Measurements from ENCODE around the gene TRAPPC2L. TPM values are rescaled to one million over a fixed set of nuclear protein-coding genes. Genes with fewer than 3 reads are reported as not detected.

The TRAPPC2L gene
- total RNA-seq, 1 experiment from 2014 or later = 82.0 TPM

DNA sequence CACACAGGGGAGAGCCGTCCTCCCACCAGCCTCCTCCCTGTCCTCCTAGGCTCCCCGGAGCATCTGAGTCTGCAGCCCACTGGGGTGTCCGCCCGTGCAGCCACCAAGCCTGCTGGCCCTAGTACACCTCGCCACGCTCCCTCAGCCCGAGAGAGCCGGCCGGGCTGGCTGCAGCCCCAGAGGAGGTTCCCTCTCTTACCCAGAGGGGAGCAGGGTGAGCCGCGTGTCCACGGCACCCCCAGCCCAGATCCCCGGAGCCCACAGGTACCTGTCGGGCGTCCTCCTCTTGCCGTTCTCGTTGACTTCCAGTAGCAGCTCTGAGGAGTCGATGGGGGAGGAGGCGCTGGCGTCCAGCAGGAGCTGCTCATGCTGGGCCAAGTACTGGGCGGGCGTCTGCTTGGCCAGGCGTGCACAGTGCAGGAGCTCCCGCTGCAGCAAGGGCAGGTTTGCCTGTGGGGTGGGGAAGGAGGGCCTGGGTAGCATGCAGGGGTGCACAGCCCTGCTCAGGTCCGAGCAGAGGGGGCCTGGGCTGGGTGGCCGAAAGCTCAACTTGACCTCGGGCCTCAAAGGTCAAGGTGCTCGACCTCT, 28.9 kb downstream of the TRAPPC2L start:
- H3K27me3 Mint-ChIP-seq (ENCODE audit: low read depth) = peaks cover 2% of the 10 kb centered on the region
- H3K9me3 Mint-ChIP-seq = no peaks in the 10 kb centered on the region
- CTCF ChIA-PET = interaction anchor here (1.0 kb wide), 1 partner anchor 281 kb away, joined by 4 read pairs; no protein-coding TSS in a partner anchor
- no peak overlapping the region for H3K27ac Mint-ChIP-seq
- H3K36me3 Mint-ChIP-seq = no peaks in the 10 kb centered on the region
- ATAC-seq (no peak), DNase-seq (ENCODE audit: low spot score) (no peak)
- H3K4me1 Mint-ChIP-seq = no peaks in the 10 kb centered on the region
- no peak overlapping the region for H3K4me3 Mint-ChIP-seq
- TF ChIP-seq CBFB (CRISPR knock-in tag; IDR thresholded peaks at IDR 0.05; ENCODE audit: low read depth) = no peak
- POLR2A ChIA-PET = no interaction called here

GRCh38 chr16:88886420-88886844, 29.5 kb downstream of the TRAPPC2L start:
- no peak overlapping the region for H3K4me3 Mint-ChIP-seq
- ATAC-seq (no peak), DNase-seq (ENCODE audit: low spot score) (no peak)
- TF ChIP-seq FOXJ3 (CRISPR knock-in tag; IDR thresholded peaks at IDR 0.05; ENCODE audit: borderline replicate concordance) = no peak
- TF ChIP-seq ETV6 (CRISPR knock-in tag; IDR thresholded peaks at IDR 0.05) = no peak
- no peak for TF ChIP-seq NR1H2 (CRISPR knock-in tag; IDR thresholded peaks at IDR 0.05)
- TF ChIP-seq PREB (CRISPR knock-in tag; IDR thresholded peaks at IDR 0.05; ENCODE audit: borderline replicate concordance) = no peak
- no peak for TF ChIP-seq TCF7 (CRISPR knock-in tag; IDR thresholded peaks at IDR 0.05; ENCODE audit: low read depth)
- no peaks in the 10 kb centered on the region for H3K4me1 Mint-ChIP-seq
- CTCF ChIA-PET = interaction anchor here (1.0 kb wide), 1 partner anchor 281 kb away, joined by 4 read pairs; no protein-coding TSS in a partner anchor
- H3K9me3 Mint-ChIP-seq = no peaks in the 10 kb centered on the region
- POLR2A ChIA-PET = no interaction called here
- H3K27ac Mint-ChIP-seq = no peak overlapping the region
- H3K36me3 Mint-ChIP-seq = no peaks in the 10 kb centered on the region
- peaks cover 2% of the 10 kb centered on the region for H3K27me3 Mint-ChIP-seq (ENCODE audit: low read depth)

- Mint-ChIP-seq H3K27me3 (ENCODE audit: low read depth) (peaks cover 2% of the 10 kb centered on the region), H3K4me1 (no peaks in the 10 kb centered on the region), H3K9me3 (no peaks in the 10 kb centered on the region), H3K4me3 (no peak overlapping the region), H3K36me3 (no peaks in the 10 kb centered on the region), H3K27ac (no peak overlapping the region)
- ATAC-seq (no peak), DNase-seq (ENCODE audit: low spot score) (no peak)
- CTCF ChIA-PET = interaction anchor here (1.3 kb wide), 1 partner anchor 132 kb away, joined by 4 read pairs; no protein-coding TSS in a partner anchor
- POLR2A ChIA-PET = no interaction called here
- TF ChIP-seq ZSCAN18 (CRISPR knock-in tag; IDR thresholded peaks at IDR 0.05) = no peak
- no peak for TF ChIP-seq KAT7 (CRISPR knock-in tag; IDR thresholded peaks at IDR 0.05; ENCODE audit: borderline replicate concordance)
- no peak for TF ChIP-seq TP53 (CRISPR knock-in tag; IDR thresholded peaks at IDR 0.05)
- TF ChIP-seq NR2C2 (CRISPR knock-in tag; IDR thresholded peaks at IDR 0.05) = no peak
- TF ChIP-seq OVOL2 (CRISPR knock-in tag; IDR thresholded peaks at IDR 0.05; ENCODE audit: borderline replicate concordance) = no peak
- TF ChIP-seq PRRX2 (CRISPR knock-in tag; IDR thresholded peaks at IDR 0.05) = no peak
- no peak for TF ChIP-seq IRF1 (CRISPR knock-in tag; IDR thresholded peaks at IDR 0.05)
- TF ChIP-seq, protein P1, sequence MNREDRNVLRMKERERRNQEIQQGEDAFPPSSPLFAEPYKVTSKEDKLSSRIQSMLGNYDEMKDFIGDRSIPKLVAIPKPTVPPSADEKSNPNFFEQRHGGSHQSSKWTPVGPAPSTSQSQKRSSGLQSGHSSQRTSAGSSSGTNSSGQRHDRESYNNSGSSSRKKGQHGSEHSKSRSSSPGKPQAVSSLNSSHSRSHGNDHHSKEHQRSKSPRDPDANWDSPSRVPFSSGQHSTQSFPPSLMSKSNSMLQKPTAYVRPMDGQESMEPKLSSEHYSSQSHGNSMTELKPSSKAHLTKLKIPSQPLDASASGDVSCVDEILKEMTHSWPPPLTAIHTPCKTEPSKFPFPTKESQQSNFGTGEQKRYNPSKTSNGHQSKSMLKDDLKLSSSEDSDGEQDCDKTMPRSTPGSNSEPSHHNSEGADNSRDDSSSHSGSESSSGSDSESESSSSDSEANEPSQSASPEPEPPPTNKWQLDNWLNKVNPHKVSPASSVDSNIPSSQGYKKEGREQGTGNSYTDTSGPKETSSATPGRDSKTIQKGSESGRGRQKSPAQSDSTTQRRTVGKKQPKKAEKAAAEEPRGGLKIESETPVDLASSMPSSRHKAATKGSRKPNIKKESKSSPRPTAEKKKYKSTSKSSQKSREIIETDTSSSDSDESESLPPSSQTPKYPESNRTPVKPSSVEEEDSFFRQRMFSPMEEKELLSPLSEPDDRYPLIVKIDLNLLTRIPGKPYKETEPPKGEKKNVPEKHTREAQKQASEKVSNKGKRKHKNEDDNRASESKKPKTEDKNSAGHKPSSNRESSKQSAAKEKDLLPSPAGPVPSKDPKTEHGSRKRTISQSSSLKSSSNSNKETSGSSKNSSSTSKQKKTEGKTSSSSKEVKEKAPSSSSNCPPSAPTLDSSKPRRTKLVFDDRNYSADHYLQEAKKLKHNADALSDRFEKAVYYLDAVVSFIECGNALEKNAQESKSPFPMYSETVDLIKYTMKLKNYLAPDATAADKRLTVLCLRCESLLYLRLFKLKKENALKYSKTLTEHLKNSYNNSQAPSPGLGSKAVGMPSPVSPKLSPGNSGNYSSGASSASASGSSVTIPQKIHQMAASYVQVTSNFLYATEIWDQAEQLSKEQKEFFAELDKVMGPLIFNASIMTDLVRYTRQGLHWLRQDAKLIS (CRISPR knock-in tag; IDR thresholded peaks at IDR 0.05; ENCODE audit: borderline replicate concordance) = no peak
- TF ChIP-seq, protein P2, sequence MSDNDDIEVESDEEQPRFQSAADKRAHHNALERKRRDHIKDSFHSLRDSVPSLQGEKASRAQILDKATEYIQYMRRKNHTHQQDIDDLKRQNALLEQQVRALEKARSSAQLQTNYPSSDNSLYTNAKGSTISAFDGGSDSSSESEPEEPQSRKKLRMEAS (CRISPR knock-in tag; IDR thresholded peaks at IDR 0.05) = no peak
- no peak for TF ChIP-seq ZBTB21 (CRISPR knock-in tag; IDR thresholded peaks at IDR 0.05; ENCODE audit: borderline replicate concordance)
- no peak for TF ChIP-seq HMGA2 (CRISPR knock-in tag; IDR thresholded peaks at IDR 0.05)
- no peak for TF ChIP-seq E2F5 (CRISPR knock-in tag; IDR thresholded peaks at IDR 0.05)
- no peak for TF ChIP-seq SOX15 (CRISPR knock-in tag; IDR thresholded peaks at IDR 0.05)
- TF ChIP-seq FOXJ3 (CRISPR knock-in tag; IDR thresholded peaks at IDR 0.05; ENCODE audit: borderline replicate concordance) = no peak
- TF ChIP-seq FOXK1 (CRISPR knock-in tag; IDR thresholded peaks at IDR 0.05) = no peak
Observed at GRCh38 chr16:88886845-88887521, 30.1 kb downstream of the TRAPPC2L start.

Data from WTC11 (cell line).